Suppressor macrophage (primary cell): ENCODE measurements around the gene TRAF6.
A peak's percentile ranks its signal among the peaks of the same experiment; 100 is the strongest.
"Not testable (repeated sequence)": the region's sequence is repeated elsewhere in the genome, so short reads cannot be mapped to it uniquely, and the experiment has no call there.

Experiments
- DNase-seq, 4 experiments: peaks; one replicate each; pipeline ENCODE4 v3.0.0-alpha.2; 2020 to 2022
- total RNA-seq, 17 experiments: gene quantifications; one replicate each; lab custom pipeline; 2026; ENCODE audit warnings: mixed read lengths in 6 of 17, inconsistent platforms in 3 of 17; lab: John Stamatoyannopoulos, UW

Gene TRAF6, protein sequence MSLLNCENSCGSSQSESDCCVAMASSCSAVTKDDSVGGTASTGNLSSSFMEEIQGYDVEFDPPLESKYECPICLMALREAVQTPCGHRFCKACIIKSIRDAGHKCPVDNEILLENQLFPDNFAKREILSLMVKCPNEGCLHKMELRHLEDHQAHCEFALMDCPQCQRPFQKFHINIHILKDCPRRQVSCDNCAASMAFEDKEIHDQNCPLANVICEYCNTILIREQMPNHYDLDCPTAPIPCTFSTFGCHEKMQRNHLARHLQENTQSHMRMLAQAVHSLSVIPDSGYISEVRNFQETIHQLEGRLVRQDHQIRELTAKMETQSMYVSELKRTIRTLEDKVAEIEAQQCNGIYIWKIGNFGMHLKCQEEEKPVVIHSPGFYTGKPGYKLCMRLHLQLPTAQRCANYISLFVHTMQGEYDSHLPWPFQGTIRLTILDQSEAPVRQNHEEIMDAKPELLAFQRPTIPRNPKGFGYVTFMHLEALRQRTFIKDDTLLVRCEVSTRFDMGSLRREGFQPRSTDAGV
- total RNA-seq, result 20.4 to 49.6 (median 31.0) reads per million in 17 experiments

DNA sequence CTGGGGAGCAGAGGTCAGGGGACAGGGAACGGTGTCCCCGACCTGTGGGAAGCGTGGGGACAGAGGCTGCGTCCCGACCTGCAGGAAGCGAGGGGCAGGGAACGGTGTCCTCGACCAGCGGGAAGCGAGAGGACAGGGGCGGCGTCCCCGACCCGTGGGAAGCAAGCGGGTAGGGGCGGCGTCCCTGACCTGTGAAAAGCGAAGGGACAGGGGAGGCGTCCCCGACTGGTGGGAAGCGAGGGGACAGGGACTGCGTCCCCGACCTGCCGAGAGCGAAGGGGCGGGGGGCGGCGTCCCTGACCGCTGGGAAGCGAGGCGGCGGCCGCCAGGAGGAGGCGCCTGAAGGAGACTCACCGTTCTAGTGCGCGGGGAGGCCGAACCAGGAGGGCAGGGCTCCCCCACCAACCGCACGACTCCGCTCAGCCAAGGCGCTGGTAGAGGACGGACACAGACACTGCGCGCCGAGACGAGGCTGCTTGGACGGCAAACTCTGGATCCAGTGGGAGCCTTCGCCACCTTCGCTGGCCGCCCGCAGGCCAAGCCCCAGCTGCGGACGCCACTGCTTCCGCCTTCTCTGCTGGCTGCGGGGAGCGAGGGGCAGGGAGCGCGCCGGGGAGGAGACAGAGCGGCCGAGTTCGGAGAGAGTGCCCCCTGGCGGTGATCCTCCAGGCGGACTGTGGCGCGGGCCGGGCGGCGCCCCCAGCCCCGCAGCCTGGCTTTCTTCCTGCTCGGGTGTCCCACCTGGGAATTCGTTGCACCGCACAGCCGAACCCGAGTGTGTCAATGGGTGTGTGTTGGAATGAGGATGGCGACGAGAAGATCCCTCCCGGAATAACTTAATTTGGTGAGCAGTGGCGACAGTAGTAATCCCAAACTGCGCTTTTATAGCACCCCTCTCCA is at the start of gene TRAF6:
TRAF6 (minus strand) TSS at position 579 of the 900 bp plus-strand sequence. CDS start 8,757 bp downstream, outside the sequence.
- DNase-seq, result peak; percentile 92 to 97 (median 94)

DNA sequence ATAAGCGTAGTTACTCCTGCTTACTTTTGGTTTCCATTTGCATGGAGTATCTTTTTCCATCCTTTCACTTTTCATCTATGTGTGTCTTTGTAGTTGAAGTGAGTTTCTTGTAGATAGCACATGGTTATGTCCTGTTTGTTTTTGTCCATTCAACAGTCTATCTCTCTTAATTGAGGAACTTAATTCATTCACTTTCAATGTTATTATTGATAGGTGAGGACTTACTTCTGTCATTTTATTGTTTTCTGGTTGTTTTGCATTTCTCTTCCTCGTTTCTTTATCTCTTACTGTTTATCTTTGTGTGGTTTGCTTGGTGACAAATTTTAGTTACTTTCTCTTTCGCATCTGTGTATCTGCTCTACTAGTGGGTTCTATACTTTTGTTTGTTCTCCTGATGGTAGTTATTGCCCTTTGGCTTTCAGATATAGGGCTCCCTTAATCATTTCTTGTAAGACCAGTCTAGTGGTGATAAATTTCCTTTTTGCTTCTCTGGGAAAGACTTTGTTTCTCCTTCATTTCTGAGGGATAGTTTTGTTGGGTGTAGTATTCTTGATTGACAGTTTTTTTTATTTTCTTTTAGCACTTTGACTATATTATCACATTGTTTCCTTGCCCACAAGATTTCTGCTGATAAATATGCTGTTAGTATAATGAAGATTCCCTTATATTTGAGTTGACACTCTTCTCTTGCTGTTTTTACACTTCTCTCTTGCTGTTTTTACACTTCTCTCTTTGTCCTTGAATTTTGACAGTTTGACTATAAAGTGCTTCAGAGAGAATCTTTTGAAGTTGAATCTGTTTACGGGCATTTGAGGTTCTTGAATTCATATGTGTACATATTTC is 48.7 kb upstream of the TRAF6 start:
- no peak for DNase-seq

DNA sequence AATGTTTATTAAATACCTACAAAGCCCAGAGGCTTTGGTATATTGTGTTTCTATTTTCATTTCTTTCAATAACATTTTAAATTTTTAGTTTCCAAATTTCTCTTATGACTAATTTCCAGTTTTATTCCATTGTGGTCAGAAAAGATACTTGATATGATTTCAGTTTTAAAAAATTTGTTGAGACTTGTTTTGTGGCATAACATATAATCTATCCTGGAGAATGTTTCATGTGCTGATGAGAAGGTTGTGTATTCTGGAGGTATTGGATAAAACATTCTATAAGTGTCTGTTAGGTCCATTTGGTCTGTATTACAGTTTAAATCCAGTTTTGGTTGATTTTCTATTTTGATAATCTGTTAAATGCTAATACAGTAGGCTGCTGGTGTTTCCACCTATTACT is 47.9 kb upstream of the TRAF6 start:
- no peak for DNase-seq

DNA sequence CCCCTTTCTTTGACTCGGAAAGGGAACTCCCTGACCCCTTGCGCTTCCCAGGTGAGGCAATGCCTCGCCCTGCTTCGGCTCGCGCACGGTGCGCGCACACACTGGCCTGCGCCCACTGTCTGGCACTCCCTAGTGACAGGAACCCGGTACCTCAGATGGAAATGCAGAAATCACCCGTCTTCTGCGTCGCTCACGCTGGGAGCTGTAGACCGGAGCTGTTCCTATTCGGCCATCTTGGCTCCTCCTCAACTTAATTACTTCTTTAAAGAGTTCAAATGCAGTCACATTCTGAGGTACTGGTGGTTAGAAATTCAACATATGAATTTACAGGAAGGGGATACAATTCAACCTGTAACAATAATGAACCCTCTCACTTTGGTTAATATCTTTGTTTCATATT is 47.3 kb upstream of the TRAF6 start:
- not testable (repeated sequence) for DNase-seq

GRCh38 chr11:36550385-36551115 is 40.5 kb upstream of the TRAF6 start:
- DNase-seq, result no peak

GRCh38 chr11:36540998-36541397 is 30.9 kb upstream of the TRAF6 start:
- peak; percentile 76 to 83 (median 79) for DNase-seq

DNA sequence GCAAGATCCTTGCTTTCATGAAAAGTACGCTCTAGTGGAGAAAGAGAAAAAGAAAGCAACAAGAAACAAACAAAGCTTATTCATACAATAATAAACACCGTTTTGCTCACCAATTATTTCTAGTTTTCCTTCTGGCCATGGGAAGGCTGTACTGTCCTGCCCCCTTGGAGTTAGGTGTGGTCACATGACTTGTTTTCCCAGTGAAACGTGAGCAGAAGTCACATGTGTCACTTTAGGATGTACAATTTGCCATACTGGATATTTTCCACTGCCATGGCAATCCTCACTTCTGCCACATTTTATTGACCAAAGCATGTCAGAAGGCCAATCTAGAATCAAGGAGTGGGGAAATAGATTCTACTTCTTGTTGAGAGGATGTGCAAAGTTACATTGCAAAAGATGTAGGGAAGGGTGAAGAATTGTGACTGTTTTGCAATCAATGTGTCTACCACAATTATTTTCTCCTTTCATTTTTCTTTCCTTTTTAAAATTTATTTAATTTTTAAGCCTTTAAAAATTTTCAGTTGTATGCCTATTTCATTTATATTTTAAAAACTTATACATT is 24.3 kb upstream of the TRAF6 start:
- peak; percentile 5 to 35 (median 20) for DNase-seq

GRCh38 chr11:36532941-36533601 is 23.0 kb upstream of the TRAF6 start:
- DNase-seq, result peak; percentile 63 to 84 (median 79)

DNA sequence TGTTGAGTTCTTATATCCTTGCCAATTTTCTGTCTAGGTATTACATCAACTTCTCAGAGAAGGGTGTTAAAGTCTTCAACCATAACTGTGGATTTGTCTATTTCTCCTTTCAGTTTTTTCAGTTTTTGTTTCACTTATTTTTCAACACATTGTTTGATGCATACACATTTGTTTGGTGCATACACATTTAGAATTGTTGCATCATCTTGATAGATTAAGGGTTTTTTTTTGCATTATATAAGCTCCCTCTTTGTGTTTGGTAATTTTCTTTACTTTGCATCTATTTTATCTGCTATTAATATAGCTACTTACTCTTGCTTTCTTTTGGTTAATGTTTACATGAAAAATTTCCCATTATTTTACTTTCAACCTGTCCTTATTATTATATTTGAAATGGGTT is 20.8 kb upstream of the TRAF6 start:
- DNase-seq, result no peak

DNA sequence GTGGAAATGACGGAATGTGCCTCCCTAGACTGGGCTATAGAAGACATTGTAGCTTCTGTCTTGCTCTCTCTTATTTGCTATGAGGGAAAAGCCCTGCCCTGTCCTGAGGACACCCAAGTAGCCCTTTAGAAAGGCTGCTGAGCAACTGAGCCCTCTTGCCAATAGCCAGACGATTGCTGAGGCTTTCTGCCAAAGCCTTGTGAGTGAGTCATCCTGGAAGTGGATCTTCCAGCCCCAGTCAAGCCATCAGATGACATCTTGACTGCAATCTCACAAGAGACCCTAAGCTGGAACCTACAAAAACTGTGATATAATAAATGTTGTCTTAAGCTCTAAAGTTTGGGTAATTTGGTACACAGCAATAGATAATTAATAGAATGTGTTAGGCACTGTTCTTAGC is 3.9 kb upstream of the TRAF6 start:
- no peak for DNase-seq

GRCh38 chr11:36512016-36512415 is 1.9 kb upstream of the TRAF6 start:
- DNase-seq, result no peak

- DNase-seq, result not testable (repeated sequence)
These were observed 990 bp upstream of the TRAF6 start for GRCh38 chr11:36511062-36511461.

DNA sequence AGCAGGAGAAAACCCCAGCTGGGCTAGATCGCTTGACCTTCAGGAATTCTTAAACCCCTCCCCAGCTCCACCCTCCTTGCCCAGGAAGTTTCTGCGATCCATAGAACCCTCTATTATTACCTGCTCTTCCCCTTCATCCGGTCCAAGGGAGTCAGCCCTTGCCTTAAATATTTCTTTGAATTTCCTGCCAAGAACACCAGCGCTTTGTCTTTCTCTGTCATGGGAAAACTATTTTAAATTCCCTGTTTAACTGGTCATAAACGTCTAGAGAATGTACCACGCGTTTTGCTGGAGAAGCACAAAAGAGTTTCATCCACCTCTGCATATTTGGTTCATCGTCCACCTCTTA is 496 bp upstream of the TRAF6 start:
- peak in 1 of 4 experiments; percentile 9 for DNase-seq

GRCh38 chr11:36509201-36509639 is 852 bp downstream of the TRAF6 start:
- DNase-seq, result peak; percentile 41 to 62 (median 60)

GRCh38 chr11:36508743-36509142 is 1.3 kb downstream of the TRAF6 start:
- DNase-seq, result no peak

DNA sequence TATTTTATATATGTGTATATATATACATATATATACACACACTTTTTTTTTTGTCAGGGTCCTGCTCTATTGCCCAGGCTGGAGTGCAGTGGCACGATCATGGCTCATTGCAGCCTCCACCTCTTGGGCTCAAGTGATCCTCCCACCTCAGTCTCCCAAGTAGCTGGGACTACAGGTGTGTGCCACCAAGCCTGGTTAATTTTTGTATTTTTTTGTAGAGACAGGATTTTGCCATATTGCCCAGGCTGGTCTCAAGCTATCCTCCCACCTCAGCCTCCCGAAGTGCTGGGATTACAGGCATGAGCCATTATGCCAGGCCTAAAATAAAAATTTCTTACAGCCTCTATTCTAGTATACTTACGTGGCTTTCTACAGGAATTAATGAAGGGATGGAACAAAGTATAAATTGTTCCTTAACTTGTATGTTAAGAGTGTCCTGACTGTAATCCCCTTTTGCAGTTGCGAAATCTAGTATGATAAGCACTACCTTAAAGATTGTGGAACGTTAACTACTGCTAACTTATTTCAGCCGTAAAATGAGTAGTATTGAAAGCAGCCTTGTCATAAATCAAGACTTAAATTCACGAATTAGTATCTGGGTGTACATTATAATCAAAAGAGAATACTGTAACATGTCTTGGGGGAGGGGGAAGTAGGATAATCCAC is 2.1 kb downstream of the TRAF6 start:
- no peak for DNase-seq

GRCh38 chr11:36501236-36501635 is 8.8 kb downstream of the TRAF6 start:
- no peak for DNase-seq

DNA sequence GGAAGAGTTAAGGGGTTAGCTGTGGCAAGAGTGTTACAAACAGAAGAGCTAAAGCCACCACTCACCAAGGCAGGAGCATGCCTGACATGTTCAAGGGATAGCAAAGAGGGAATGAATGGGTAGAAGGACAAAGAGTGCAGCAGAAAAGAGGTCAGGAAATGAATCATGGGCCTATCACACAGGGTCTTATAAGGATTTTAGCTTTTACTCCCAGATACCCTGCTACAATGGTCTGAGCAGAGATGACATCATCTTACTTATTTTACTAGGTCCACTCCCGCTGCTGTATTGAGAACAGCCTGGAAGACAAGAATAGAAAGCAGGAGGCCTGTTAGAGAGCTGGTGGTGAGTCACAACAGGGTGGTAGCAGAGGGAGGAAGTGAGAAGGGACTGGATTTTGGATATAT is 9.8 kb downstream of the TRAF6 start:
- peak; percentile 52 to 81 (median 73) for DNase-seq

GRCh38 chr11:36499315-36499714 is 10.8 kb downstream of the TRAF6 start:
- no peak for DNase-seq

DNA sequence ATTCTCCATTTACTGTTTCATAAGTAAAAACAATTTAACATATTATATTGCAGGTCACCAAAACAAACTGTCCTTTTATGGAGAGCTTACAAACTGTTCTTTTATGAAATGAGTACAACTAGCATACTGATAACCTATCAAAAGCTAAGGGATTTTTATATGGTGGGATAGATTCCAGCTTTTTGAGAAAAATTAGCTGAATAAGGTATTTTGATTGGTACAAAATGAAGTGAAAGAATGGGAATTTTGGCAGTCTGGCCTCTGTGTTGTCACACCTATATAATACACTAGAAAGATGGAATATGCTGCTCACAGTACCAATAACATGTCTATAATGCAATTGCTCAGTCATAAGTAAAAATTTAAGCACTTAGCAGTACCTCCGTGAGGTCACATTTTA is 11.4 kb downstream of the TRAF6 start:
- no peak for DNase-seq
